GM04503 (cell line): ENCODE measurements around the gene FKRP.

ENCODE experiments used
- DNase-seq: peaks from one replicate; pipeline ENCODE4 v3.0.0-alpha.2; 2012; ENCODE audit warnings: low read depth

FKRP gene

GRCh38 chr19:46719629-46720502, 26.0 kb upstream of the FKRP start:
- DNase-seq = no peak

- no peak for DNase-seq
Measured at GRCh38 chr19:46720503-46721239, 25.2 kb upstream of the FKRP start.

- DNase-seq = no peak
Measured at GRCh38 chr19:46721269-46722003, 24.4 kb upstream of the FKRP start.

- no peak for DNase-seq
Measured at GRCh38 chr19:46722004-46722380, 23.9 kb upstream of the FKRP start.

GRCh38 chr19:46722421-46723022, 23.3 kb upstream of the FKRP start:
- no peak for DNase-seq

GRCh38 chr19:46723023-46723461, 22.8 kb upstream of the FKRP start:
- DNase-seq = no peak

- DNase-seq = no peak
Measured at GRCh38 chr19:46723471-46723870, 22.4 kb upstream of the FKRP start.

GRCh38 chr19:46724468-46724867, 21.4 kb upstream of the FKRP start:
- no peak for DNase-seq

GRCh38 chr19:46725036-46725820, 20.6 kb upstream of the FKRP start:
- DNase-seq = no peak

- DNase-seq = no peak
Measured at GRCh38 chr19:46725859-46726393, 19.9 kb upstream of the FKRP start.

- DNase-seq = no peak
Measured at GRCh38 chr19:46726551-46726950, 19.3 kb upstream of the FKRP start.

- DNase-seq = no peak
Measured at GRCh38 chr19:46726971-46727501, 18.8 kb upstream of the FKRP start.

GRCh38 chr19:46727757-46728156, 18.1 kb upstream of the FKRP start:
- DNase-seq = no peak

GRCh38 chr19:46728208-46728607, 17.6 kb upstream of the FKRP start:
- no peak for DNase-seq

GRCh38 chr19:46728693-46729339, 17.0 kb upstream of the FKRP start:
- no peak for DNase-seq

GRCh38 chr19:46729696-46730095, 16.2 kb upstream of the FKRP start:
- DNase-seq = no peak

- DNase-seq = no peak
Measured at GRCh38 chr19:46730187-46730586, 15.7 kb upstream of the FKRP start.

- DNase-seq = no peak
Measured at GRCh38 chr19:46730595-46730994, 15.3 kb upstream of the FKRP start.

GRCh38 chr19:46731007-46731501, 14.8 kb upstream of the FKRP start:
- DNase-seq = peak; percentile 66

- no peak for DNase-seq
Measured at GRCh38 chr19:46731584-46731983, 14.3 kb upstream of the FKRP start.
